CMK (cell line): ENCODE data around the gene HIP1.
"Not testable (repeated sequence)": the region's sequence is repeated elsewhere in the genome, so short reads cannot be mapped to it uniquely, and the experiment has no call there.

Source experiments
- DNase-seq: peaks from one replicate; pipeline ENCODE4 v3.0.0-alpha.2; 2010; ENCODE audit warnings: low read depth

HIP1 gene

DNA sequence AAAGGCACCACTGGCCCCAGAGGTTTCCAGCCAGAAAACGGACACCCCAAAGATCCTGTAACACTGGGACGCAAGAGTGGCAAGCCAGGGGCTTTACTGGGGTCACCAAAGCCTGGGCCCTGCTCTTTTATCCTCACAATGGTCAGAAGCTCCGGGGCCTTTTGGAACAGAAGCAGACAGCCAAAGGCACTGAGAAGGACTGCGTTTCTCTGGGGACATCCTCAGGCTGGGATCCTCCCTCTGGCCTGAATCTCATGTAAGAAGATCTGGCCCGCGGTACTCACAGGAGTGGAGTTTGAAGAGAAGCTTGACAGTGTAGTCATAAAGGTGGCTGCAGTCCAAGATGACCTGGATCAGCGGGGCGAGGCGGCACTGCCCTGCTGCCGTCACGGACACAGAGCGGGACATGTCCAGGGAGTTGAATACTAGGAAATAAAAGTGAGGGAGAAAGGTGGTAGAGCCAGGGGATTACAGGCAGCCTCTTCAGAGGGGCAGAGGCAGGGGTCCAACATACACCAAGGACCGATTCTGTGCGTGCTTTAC, 165.2 kb downstream of the HIP1 start:
- no peak for DNase-seq

DNA sequence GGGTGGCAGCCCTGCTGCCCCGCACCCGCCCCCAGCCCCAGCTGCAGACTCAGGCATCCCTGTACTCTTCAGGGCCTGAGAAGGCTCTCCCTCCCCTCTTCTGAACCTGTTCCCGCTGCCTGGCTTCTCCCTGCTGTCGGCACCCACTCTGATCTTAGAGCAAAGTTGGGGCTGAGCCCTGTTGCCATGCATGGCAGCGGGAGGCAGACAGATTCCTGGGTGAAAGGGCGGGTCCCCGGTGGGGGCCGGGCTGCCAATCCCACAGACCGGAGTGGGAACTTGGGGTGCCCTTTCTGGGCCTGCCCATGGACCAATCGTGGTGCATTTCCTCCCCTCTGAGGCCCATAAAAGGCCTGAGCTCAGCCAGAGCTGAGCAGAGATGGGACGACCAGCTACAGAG, 165.9 kb downstream of the HIP1 start:
- no peak for DNase-seq

DNA sequence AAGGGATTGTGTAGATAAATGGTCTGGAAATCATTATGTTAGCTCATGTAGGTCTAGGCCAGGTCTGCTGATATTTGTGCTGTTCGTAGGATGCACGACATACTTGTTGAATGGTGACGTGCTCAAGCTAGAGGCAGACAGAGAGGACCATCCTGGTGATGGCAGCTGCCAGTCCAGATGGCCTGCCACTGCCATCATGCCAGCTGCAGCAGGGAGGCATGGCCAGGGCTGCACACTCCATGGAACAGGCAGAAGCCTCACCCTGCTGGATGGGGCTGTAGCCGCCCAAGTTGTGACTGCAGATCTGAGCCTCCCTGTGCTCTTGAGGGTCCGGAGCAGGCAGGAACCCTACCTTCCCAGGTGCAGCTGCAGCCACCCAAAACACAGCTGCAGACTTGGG, 166.3 kb downstream of the HIP1 start:
- no peak for DNase-seq

DNA sequence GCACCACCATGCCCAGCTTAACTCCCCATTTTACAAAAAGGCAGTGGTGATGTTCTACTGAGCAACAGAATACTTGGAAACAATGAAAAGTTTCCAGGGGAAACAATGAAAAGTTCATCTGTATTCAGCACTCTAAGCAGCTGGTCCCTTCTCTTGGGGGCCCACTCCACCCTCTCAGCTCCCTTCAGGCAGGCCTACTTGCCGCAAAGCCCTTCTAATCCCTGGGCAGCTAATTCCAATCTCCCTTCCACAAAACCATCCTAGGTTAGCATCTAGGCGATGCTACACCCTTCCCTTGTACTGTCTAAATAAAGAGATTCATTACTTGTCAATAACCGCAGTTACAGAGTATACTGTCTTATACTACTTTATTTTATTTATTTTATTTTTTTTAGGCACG, 167.5 kb downstream of the HIP1 start:
- no peak for DNase-seq

DNA sequence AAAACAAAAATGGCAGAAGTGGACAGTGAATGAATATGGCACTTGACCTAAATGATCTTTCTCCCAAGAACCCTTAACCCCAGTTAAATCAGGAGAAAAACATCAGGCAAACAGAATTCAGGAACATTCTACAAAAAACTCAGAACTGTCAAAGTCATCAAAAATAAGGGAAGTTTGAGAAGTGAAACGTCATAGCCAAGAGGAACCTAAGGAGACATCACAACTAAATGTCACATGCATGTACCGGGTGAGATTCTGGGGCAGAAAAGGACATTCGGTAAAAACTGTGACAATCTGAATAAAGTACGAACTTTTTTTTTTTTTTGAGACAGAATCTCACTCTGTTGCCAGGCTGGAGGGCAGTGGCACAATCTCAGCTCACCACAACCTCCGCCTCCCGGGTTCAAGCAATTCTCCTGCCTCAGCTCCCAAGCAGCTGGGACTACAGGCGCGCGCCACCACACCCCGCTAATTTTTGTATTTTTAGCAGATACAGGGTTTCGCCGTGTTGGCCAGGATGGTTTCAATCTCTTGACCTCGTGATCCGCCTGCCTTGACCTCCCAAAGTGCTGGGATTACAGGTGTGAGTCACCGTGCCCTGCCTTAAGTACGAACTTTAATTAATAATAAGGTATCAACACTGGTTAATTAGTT, 169.0 kb downstream of the HIP1 start:
- DNase-seq = not testable (repeated sequence)

DNA sequence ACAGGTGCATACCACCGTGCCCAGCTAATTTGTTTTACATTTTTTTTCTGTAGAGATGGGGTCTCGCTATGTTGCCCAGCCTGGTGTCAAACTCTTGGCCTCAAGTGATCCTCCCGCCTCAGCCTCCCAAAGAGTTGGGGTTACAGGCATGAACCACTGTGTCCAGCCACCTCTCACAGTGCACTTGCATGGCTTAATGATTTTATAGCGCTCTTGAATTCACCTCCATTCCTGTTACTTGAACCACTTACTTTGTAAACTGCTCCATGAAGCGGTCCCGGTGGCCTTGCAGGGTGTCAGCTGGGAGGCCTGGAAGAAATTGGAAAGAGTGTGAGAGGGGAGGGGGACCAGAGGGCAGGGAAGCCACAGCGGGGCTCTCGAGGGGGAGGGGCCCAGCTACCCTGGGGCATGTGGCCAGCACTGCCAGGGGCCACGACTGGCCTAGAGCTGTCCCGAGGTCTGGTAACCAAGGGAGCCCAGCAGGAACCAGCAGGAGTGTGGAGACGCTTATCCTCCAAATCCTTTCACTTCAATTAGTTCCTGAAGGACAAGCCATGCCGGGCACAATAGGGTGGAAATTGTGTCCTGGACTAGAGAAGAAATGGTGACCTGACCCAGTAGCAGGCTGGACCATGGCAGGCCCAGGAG, 170.7 kb downstream of the HIP1 start:
- no peak for DNase-seq

DNA sequence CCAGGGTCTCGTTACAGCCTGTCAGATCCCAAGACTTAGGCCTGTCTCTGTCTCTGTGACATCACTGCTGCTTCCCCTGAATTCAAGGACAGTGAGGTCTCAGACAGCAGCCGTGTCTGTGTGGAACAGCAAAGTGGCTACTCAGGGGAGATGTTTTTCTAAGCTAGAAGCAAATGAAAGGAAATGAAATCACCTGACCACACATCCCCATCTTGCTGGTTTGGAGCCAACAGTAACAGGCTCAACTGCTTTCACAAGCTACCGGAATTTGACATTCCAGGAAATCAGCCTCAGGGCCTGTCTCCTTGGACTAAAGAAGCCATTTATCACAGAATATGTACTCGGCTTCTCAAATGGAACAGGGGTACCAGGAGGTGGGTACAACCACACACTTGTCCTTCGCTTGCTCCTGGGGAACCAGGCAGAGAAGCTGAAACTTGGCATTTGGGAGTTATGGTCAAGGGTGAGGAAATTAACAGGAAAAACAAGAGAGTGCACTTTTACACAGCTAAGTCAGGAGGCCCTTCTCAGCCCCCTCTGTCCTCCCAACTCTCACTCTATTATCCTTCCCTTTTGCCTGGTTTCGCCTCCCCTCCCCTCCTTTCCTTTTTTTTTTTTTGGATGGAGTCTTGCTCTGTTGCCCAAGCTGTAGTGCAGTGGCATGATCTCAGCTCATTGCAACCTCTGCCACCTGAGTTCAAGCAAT, 173.5 kb downstream of the HIP1 start:
- no peak for DNase-seq

DNA sequence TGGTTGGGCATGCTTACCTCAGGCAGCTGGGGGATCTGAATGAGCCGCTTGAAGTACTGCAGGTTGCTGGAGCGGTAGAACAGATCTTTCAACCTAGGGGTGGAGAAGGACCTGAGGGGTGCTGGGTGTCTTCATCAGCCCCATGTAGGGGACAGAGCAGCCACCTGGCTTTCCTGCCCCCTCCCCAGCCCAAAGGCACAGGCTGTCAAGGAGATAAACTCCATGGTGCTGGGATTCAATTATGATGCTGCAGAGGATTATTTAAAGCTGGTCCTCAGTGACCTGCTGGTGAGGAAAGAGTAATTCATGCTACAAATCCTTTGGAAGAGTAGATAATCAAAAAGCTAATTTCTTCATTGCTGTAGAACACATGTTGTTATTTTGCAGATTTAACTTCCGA, 175.6 kb downstream of the HIP1 start:
- DNase-seq = no peak

DNA sequence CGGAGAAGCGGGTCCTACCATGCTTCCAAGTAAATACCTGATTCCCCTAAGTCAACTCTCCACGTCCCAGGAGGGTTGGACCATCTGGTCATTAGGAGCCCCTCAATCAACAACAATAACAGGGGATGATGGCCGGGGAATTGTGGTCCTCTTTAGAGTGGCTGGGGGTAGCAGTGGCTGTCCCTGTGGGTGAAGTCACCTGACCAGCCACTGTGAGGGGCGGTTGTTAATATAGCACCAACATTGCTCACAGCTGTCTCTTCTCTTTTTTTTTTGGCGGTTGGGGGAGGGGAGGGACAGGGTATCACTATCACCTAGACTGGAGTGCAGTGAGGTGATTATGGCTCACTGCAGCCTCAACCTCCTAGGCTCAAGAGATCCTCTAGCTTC, 178.8 kb downstream of the HIP1 start:
- DNase-seq = no peak

DNA sequence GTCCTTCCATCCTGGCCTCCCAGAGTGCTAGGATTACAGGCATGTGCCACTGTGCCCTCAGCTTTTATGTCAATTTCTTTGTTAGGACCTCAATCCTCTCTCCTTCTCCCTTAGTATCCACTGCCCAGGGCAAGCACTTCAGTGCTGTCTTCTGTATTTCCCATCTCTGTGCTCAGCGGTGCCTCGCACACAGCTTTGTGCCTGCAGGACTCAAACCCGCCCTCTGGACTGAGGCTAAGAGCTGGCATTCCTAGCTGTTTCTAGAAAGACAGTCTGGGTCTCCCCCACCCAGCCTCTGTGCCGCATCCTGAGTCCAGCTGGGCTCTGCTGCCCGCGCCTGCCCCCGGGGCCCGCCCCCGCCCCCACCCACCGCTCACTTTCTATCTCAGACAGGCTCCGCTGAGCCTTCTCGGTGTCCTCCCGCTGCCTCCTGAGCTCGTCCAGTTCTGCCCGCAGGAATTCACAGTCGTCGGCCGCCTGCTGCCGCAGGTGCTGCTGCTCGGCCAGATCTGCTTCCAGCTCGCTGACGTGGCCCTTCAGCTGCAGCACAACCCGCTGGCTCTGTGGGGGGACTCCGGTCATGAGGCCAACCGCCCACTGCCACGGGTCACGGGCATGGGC, 179.3 kb downstream of the HIP1 start:
- no peak for DNase-seq

DNA sequence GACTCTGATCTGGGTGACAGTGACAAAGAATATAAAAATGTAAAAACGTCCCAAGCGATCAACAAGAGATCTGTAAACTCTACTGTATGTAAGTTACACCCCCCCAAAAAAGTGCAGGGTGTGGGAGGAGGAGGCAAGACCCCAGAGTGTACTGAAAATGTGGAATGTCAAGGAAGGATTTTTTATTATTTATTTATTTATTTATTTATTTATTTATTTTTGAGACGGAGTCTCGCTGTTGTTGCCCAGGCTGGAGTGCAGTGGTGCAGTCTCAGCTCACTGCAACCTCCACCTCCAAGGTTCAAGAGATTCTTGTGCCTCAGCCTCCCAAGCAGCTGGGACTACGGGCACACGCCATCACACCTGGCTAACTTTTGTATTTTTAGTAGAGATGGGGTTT, 181.9 kb downstream of the HIP1 start:
- DNase-seq = not testable (repeated sequence)

DNA sequence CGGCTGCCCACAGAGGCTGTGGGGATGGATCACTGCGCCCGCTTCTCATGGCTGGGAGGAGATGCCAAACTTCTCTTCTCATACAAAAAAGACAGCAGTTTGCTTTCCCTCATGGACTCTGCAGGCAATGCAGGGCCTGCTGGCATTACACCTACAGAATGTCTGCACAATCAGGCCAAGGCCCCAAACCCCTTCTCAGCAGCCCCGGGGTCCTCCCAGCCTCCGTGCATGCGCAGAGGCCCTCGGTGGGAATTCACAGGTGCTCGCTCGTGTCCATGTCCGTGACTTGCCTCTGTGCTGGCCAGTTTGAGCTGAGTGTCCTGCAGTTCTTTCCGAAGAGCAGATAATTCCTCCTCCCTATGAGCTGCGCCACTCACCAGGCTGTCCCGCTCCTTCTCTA, 183.0 kb downstream of the HIP1 start:
- DNase-seq = no peak

DNA sequence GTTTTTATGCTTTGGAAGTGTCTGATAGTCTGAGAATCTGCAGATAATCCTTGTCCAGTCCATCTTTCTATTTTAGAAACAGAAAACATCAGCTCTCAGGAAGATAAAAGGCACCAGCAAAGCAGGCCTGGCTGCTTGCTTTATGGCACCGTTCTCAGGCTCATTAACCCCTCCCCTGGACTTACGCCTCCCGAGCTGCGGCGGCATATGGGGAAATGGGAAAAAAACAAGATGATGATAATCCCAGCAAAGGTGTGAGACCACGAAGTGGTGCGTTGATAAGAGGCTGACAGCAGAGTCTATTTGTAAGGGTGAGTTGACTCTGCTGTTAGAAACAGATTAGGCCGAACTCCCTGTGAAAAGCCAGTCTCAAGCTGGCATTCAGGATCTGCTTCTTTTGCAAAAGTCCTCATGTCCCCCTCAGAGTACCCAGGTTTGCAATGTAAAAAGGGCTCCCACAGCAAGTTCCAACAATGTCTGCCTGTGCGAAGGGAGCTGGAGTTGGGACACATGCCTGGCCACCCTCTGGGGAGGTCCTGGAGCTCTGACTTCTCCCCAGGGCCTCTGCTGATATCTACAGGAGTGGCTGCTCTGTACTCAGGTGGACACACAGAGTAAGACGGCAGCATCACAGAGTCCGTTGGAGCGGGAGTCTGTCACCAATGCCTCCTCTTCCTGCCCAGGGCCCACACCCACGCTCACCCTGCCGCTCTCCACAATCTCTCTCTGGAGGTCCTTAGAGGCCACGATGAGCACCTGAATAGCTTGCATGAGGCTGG, 192.3 kb downstream of the HIP1 start:
- no peak for DNase-seq

DNA sequence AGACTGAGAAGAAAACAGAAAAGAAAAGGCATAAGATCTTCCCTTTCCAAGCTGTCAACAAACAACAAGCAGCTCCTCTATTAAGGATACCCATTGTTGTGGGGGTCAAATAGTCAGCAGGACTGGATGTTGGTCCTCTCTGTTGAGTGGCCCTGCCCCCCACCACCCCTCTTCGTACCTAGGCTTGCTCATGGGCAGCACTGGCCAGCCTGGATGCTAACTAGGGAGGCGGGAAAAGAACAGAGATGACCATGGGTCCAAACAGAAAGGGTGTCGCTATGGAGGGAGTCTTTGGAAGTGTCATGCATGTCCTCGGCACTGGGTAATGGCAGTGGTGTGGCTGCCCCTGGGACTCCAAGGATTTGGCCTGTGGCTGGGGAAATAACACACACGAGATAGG, 201.0 kb downstream of the HIP1 start:
- no peak for DNase-seq

DNA sequence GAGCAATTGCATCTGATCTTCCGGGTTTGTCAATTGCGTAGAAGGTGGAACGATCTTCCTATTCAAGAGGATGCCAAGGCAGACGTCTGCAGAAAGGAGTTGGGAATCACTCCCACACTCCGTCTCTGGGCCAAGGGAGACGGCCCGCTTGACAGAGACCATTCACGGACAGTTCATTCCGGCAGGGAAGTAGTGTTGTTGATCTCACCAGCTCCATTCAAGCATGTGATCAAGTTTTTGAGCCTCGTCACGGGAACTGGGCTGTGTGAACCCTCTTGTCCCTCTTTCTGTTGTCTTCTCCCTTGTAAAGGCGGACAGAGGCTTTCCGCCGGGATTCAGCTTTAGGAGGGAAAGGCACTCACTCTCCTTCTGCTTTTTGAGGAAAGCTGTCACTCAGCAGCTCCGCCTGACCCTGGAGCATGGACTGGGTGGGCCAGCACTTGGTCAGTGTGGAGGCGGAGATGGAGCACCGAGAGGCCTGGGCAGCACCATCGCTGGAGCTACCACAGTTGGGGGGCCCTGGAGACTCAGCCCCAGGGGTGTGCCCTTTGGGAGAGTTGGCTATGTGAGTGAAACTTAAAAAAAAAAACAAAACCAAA, 201.7 kb downstream of the HIP1 start:
- no peak for DNase-seq

DNA sequence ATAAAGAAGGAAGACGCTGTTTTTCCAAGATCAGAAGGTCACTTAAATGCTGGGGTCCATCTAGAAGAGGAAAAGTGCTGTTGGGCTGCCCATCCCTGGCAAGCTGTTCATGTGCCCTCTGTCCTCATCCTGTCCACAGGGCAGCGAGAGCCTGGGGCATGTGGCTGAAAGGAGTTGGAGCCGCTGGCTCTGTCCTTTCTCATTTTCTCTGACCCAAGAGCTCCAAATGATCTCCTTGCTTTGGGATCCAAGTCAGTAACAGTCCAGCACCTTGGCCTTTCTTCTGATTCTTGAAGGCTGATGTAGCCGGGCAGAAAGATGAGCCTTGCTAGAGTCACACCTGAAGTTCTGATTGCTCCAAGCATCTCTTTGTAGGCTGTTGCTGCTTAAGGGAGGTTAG, 202.2 kb downstream of the HIP1 start:
- no peak for DNase-seq

DNA sequence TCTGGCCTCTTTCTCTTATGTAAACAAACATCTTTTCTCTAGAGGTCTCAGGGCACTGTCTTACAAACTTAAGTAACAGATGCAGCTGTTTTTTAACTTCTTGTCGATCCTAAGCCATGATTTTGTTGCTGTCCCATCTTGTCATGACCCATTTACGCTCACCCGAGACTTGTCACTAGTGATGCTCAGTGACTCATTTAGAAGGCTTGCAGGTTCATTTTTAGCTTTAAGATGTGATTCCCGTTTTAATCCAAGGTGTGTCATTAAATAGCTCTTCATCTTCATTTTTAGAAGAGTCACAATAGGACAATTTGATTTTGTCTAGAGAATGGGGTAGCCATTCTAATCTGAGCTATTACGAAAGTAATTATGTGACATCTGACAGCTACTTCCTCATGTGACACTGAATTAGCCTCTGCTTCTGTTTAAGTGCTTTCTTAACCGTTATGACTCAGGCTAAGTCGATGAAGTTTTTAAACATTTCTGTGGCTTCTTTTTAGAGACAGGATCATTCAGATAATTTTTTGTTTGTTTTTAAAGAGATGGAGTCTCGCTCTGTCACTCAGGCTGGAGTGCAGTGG, 203.9 kb downstream of the HIP1 start:
- DNase-seq = no peak

DNA sequence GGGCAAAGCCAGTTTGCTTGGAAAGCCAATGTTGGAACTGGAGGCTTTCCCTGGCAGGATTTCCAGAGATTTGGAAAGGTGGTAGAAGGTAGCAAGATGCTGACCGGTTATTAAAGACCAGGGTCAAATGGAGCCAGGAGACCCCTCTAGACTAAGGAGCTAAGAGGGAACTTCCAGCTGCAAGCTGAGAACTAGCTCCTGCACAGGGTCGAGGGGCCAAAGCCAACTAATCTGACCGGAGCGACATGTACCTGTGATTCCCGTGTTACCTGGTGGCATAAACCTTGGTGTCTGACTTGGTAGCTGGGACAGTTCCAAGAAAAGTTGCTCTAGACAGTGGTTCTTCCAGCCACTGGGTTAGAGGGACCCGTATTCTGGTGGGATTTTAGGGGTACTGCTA, 204.8 kb downstream of the HIP1 start:
- no peak for DNase-seq

DNA sequence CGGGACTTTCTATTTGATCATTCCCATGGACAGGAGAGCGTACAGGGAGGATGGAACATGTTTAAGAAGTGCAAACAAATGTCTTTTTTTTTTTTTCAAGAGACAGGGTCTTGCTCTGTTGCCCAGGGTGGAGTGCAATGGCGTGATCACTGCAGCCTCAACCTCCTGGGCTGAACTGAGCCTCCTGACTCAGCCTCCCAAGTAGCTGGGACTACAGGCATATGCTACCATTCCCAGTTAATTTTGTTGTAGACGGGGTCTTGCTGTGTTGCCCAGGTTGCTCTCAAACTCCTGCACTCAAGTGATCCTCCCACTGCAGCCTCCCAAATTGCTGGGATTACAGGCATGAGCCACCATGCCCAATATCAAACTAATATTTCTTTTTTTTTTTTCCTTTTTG, 206.1 kb downstream of the HIP1 start:
- no peak for DNase-seq

DNA sequence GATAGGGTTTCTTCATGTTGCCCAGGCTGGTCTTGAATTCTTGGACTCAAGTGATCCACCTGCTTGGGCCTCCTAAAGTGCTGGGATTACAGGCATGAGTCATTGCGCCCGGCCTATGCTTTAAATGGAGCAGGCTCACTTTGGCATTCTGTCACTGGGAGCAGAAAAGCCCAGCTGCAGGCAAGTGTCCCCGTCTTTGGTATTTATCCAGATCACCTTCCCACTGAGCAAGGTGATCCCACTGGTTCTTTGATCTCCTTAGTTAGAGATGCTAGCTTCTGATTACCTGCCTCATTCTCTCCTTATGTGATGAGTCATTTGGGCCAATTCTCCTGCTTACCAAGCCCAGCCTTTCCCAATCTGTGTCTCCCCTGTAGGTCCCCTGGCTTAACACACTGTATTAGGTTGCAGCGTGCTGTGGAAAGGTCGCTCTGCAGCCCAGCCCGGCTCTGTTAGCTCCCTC, 207.4 kb downstream of the HIP1 start:
- DNase-seq = no peak

DNA sequence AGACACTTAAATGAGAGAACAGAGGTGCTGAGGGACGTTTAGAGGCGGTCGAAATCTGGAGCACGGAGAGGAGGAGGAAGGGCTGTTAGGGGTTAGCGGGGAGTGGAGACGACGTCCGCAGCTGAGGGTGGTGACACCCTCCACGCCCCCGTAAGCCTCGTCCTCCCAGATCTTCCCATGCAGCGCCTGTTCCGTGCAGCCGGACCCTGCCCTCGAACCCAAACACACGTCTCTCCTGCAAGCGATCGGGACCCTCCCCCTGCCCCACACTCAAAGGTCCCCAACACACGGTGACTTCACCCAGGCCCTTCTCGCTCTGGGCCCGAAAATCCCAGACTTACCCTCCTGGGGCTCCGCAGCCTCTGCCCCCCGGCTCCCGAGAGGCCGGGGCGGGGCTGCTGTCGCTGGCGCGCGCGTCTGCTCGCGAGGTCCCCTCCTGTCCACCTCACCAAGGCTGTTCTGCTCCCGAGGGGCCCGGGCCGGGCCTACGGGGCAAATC, 211.5 kb downstream of the HIP1 start:
- peak; percentile 9 for DNase-seq
